K562 (cell line): Measurements from ENCODE around the gene KAT7. TPM values are rescaled to one million over a fixed set of nuclear protein-coding genes. Genes with fewer than 3 reads are reported as not detected.

Experiments used
- ATAC-seq: fragments of 200-7000 bp; cut with Tn5 transposase; 3 replicates; pipeline ENCODE4 v1.9.1; 2020; ENCODE audit warnings: moderate library complexity
- Bru-seq: library from RNA; stranded (reverse); fragments of 400-500 nt; gene quantifications from one replicate; lab custom pipeline; 2021; lab: Mats Ljungman, UMichigan
- BruChase-seq, 2 experiments: library from RNA; stranded (reverse); fragments of 400-500 nt; gene quantifications; one replicate each; lab custom pipeline; 2021; lab: Mats Ljungman, UMichigan
- BruUV-seq: library from RNA; stranded (reverse); fragments of 400-500 nt; replicated peaks from 2 replicates; lab custom pipeline; 2021; lab: Mats Ljungman, UMichigan
- CTCF ChIA-PET: fragments of 300-600 bp; formaldehyde crosslinking; extraction: SDS; loops from one replicate; lab custom pipeline; 2021; ENCODE audit warnings: low intra/inter-chr PET ratio; lab: Yijun Ruan, JAX
- POLR2A ChIA-PET: fragments of 300-600, 350-650 bp; sonication (Branson Sonifier 250); formaldehyde crosslinking; extraction: SDS; loops from one replicate; lab custom pipeline; 2021; ENCODE audit warnings: antibody characterized with exemption, inconsistent platforms; lab: Yijun Ruan, JAX
- DNase-seq, 4 experiments: peaks; one replicate each; pipeline versions ENCODE4 v3.0.0 to v3.0.0-alpha.2; 2011 to 2018; ENCODE audit warnings: low spot score in 3 of 4, mixed read lengths in 3 of 4; ENCODE audit errors: extremely low read depth in 1 of 4
- FAIRE-seq: peaks from 2 replicates; lab custom pipeline; 2011; peaks lifted over from hg19 to GRCh38; lab: Jason Lieb, UNC
- H2AFZ ChIP-seq: 2 replicates; pipeline ENCODE4 v1.6.0; 2011; ENCODE audit warnings: low read depth, low read length, control low read depth, inconsistent platforms
- H3K27ac ChIP-seq: fragments of 200-600 bp; 3 replicates; pipeline ENCODE4 v1.8.0; 2011; ENCODE audit warnings: low read depth, mild to moderate bottlenecking, control low read depth, inconsistent platforms, low read length, moderate library complexity, mixed read lengths; ENCODE audit errors: extremely low read depth
- H3K27me3 ChIP-seq, 2 experiments: fragments of 300-600 bp in 1 of 2; 2 replicates in 1 of 2; 3 replicates in 1 of 2; pipeline versions ENCODE4 v1.6.0 to v1.8.0; 2011; ENCODE audit warnings: inconsistent platforms in 2 of 2, low read length in 2 of 2, mild to moderate bottlenecking in 1 of 2, mixed read lengths in 1 of 2, moderate library complexity in 1 of 2; ENCODE audit not compliant: control insufficient read depth in 2 of 2, insufficient read depth in 2 of 2
- H3K36me3 ChIP-seq: fragments of 300-600 bp; 3 replicates; pipeline ENCODE4 v1.8.0; 2011; ENCODE audit warnings: mild to moderate bottlenecking, low read length, inconsistent platforms; ENCODE audit not compliant: control insufficient read depth, insufficient read depth
- H3K4me1 ChIP-seq, 2 experiments: fragments of 200-600 bp in 1 of 2; replicated peaks in 1 of 2; 2 replicates in 1 of 2; 3 replicates in 1 of 2; pipeline versions ENCODE4 v1.5.1 to v1.8.0; 2011; ENCODE audit warnings: inconsistent platforms in 2 of 2, low read length in 2 of 2, mild to moderate bottlenecking in 1 of 2, mixed read lengths in 1 of 2, moderate library complexity in 1 of 2; ENCODE audit not compliant: control insufficient read depth in 2 of 2, insufficient read depth in 2 of 2
- H3K4me2 ChIP-seq: 2 replicates; pipeline ENCODE4 v1.6.1; 2011; ENCODE audit warnings: low read length, control low read depth, inconsistent platforms, mixed read lengths; ENCODE audit not compliant: insufficient read depth
- H3K4me3 ChIP-seq: fragments of 200-600 bp; sonication (generic), shearing (Covaris generic); 2 replicates; pipeline ENCODE4 v1.5.1; 2016; ENCODE audit warnings: control low read depth, inconsistent platforms
- H3K79me2 ChIP-seq: fragments of 200-600 bp; 3 replicates; pipeline ENCODE4 v1.8.0; 2011; ENCODE audit warnings: low read length, inconsistent platforms; ENCODE audit not compliant: control insufficient read depth, insufficient read depth
- H3K9ac ChIP-seq, 2 experiments: 2 replicates each; pipeline versions ENCODE4 v1.6.0 to v1.6.1; 2011; ENCODE audit warnings: low read depth in 2 of 2, low read length in 2 of 2, control low read depth in 1 of 2, inconsistent platforms in 1 of 2, mild to moderate bottlenecking in 1 of 2, mixed read lengths in 1 of 2; ENCODE audit not compliant: insufficient read depth in 1 of 2
- H3K9me1 ChIP-seq: one replicate; pipeline ENCODE4 v1.6.0; 2011; ENCODE audit warnings: inconsistent platforms, mild to moderate bottlenecking, low read length, moderate library complexity; ENCODE audit not compliant: control insufficient read depth, insufficient read depth
- H3K9me3 ChIP-seq: replicated peaks from 2 replicates; pipeline ENCODE4 v1.5.1; 2011; ENCODE audit warnings: low read depth, low read length, inconsistent platforms; ENCODE audit not compliant: control insufficient read depth, insufficient read depth
- H4K20me1 ChIP-seq: replicated peaks from 2 replicates; pipeline ENCODE4 v1.6.1; 2011; ENCODE audit warnings: low read length, inconsistent platforms, mixed read lengths; ENCODE audit not compliant: control insufficient read depth, insufficient read depth
- CSDE1 ChIP-seq, 2 experiments: fragments of 450-650 bp; IDR thresholded peaks; 2 replicates each; pipeline ENCODE4 v1.6.1; 2016; ENCODE audit warnings: mild to moderate bottlenecking in 1 of 2
- GABPA ChIP-seq: fragments of 200-800 bp; sonication (Bioruptor generic); conservative IDR thresholded peaks from 2 replicates; pipeline ENCODE4 v1.6.1; 2016; ENCODE audit warnings: low read depth, missing genetic modification characterization, missing compliant biosample characterization
- IFI16 ChIP-seq: fragments of 250-450 bp; sonication (Bioruptor Pico); IDR thresholded peaks from 2 replicates; pipeline ENCODE4 v2.1.2; 2022; ENCODE audit warnings: mild to moderate bottlenecking, inconsistent platforms
- MBD2 ChIP-seq: sonication (generic); IDR thresholded peaks from 2 replicates; pipeline ENCODE4 v1.6.1; 2016; ENCODE audit warnings: low read depth, borderline replicate concordance
- MTA2 ChIP-seq: fragments of 450-650 bp; IDR thresholded peaks from 2 replicates; pipeline ENCODE4 v1.6.1; 2016; ENCODE audit warnings: low read depth
- NFRKB ChIP-seq: fragments of 450-650 bp; IDR thresholded peaks from 2 replicates; pipeline ENCODE4 v1.6.1; 2016; ENCODE audit warnings: low read depth
- SMARCA4 ChIP-seq: fragments of 450-650 bp; IDR thresholded peaks from 2 replicates; pipeline ENCODE4 v1.6.1; 2016
- XRCC5 ChIP-seq: fragments of 200-400 bp; formaldehyde crosslinking; IDR thresholded peaks from 2 replicates; pipeline ENCODE4 v1.6.1; 2017; ENCODE audit warnings: low read depth, mild to moderate bottlenecking, low read length
- ZNF511 ChIP-seq: sonication (generic); formaldehyde crosslinking; IDR thresholded peaks from 2 replicates; pipeline ENCODE4 v1.8.0; 2022; ENCODE audit warnings: mild to moderate bottlenecking, missing genetic modification reagents
- WGBS: fragments of 100-300 bp; shearing (Covaris generic); methylation state at CpG from one replicate; pipeline ENCODE4 v1.1.6; 2016; ENCODE audit warnings: low coverage, mixed read lengths; ENCODE audit not compliant: insufficient coverage; ENCODE audit errors: missing lambda C conversion rate; 5-methylcytosine and 5-hydroxymethylcytosine counted together
- in situ Hi-C: fragments of 300-500 bp; cut with MboI; formaldehyde crosslinking; loops from 4 replicates; pipeline ENCODE4 v1.15.0; 2018; ENCODE audit warnings: inconsistent platforms, mixed read lengths
- intact Hi-C: fragments of 100-400 bp; cut with micrococcal nuclease; formaldehyde crosslinking; loops from 2 replicates; pipeline ENCODE4 v1.14.2; 2022
- long read RNA-seq, 3 experiments: library from polyadenylated mRNA in 2 of 3; library from RNA in 1 of 3; unstranded in 2 of 3; stranded (forward) in 1 of 3; transcript quantifications; one replicate each; pipeline ENCODE4 v2.0.0, GENCODE V29; 2019 to 2022
- polyA minus RNA-seq, 3 experiments: library from RNA; depleted of rRNA, polyadenylated mRNA; stranded (reverse); fragments of >200 nt; gene quantifications; 2 replicates each; pipeline ENCODE4 v1.2.3, GENCODE V29; 2011
- polyA plus RNA-seq, 8 experiments: library from polyadenylated mRNA; depleted of rRNA in 4 of 8; stranded (reverse) in 5 of 8; unstranded in 3 of 8; fragments of >200 nt; fragmentation: Nextera tagmentation in 2 of 8; fragmentation: Illumina TruSeq in 1 of 8; extraction: Ambion mirVana in 2 of 8; extraction: Trizol in 1 of 8; gene quantifications; 2 replicates each; pipeline versions ENCODE4 v1.2.1 to v1.2.3, GENCODE V29; 2011 to 2014; ENCODE audit warnings: inconsistent platforms in 1 of 8, missing spikeins in 1 of 8
- total RNA-seq, 7 experiments: library from RNA; depleted of rRNA in 6 of 7; stranded (reverse); fragments of >200 nt in 6 of 7; fragmentation: Illumina TruSeq in 2 of 7; extraction: Trizol in 2 of 7; gene quantifications; 2 replicates each; pipeline versions ENCODE4 v1.2.1 to v1.2.3, GENCODE V29; 2011 to 2021; ENCODE audit warnings: low replicate concordance in 1 of 7
- TF ChIP-seq, protein P1 (sequence below): fragments of 250-450 bp; sonication (Bioruptor Pico); IDR thresholded peaks from 2 replicates; pipeline ENCODE4 v1.8.0; 2021; ENCODE audit warnings: mild to moderate bottlenecking, moderate library complexity
- TF ChIP-seq, protein P2 (sequence below): fragments of 450-650 bp; formaldehyde crosslinking; IDR thresholded peaks from 2 replicates; pipeline ENCODE4 v1.4.0; 2022; ENCODE audit warnings: missing genetic modification characterization

KAT7 gene
- 98.7 and 143 TPM in 2 replicates for total RNA-seq (2011; cell fraction: chromatin; rRNA removed; ENCODE audit: low replicate concordance)
- 42.4 and 42.8 TPM in 2 replicates for total RNA-seq (2011; cell fraction: nucleolus; rRNA removed)
- 98.0 and 135 TPM in 2 replicates for total RNA-seq (2011; cell fraction: nucleoplasm; rRNA removed)
- total RNA-seq (2014; rRNA removed) (26.6 and 34.8 TPM in 2 replicates), total RNA-seq (2014; rRNA removed; fragmentation: Illumina TruSeq; extraction: Trizol) (37.7 and 42.2 TPM in 2 replicates), total RNA-seq (2015; rRNA removed; fragmentation: Illumina TruSeq; extraction: Trizol) (35.6 and 36.1 TPM in 2 replicates), total RNA-seq (2021) (52.8 and 57.3 TPM in 2 replicates), polyA plus RNA-seq (2011; rRNA removed) (20.6 and 39.3 TPM in 2 replicates), polyA plus RNA-seq (2014; fragmentation: Illumina TruSeq; extraction: Trizol) (36.1 and 39.1 TPM in 2 replicates), polyA plus RNA-seq (2014; fragmentation: Nextera tagmentation; extraction: Ambion mirVana) (10 to 100 TPM; 10.8 to 10.9 TPM), polyA plus RNA-seq (2014; rRNA removed) (18.3 and 20.5 TPM in 2 replicates), polyA minus RNA-seq (2011; rRNA and poly(A)+ RNA removed) (52.7 and 64.3 TPM in 2 replicates), Bru-seq, nascent RNA (percentile 88 among the genes with signal in this experiment), BruChase-seq, experiment 1, labeled RNA remaining after a 2-hour chase (percentile 89 among the genes with signal in this experiment), BruChase-seq, experiment 2, labeled RNA remaining after a 6-hour chase (percentile 88 among the genes with signal in this experiment)
- 14.3 and 28.7 TPM in 2 replicates for polyA plus RNA-seq (2011; cell fraction: cytosol; rRNA removed)
- polyA plus RNA-seq (2011; cell fraction: nucleus; rRNA removed): 53.9 and 59.1 TPM in 2 replicates
- 24.3 and 34.3 TPM in 2 replicates for polyA plus RNA-seq (2012)
- polyA minus RNA-seq (2011; cell fraction: cytosol; rRNA and poly(A)+ RNA removed): 34.6 and 39.4 TPM in 2 replicates
- polyA minus RNA-seq (2011; cell fraction: nucleus; rRNA and poly(A)+ RNA removed): 31.5 and 52.3 TPM in 2 replicates
- long read RNA-seq, experiment 1, full-length matches to known transcripts: 80 of 117 reads
- long read RNA-seq, experiment 1, partial matches to known transcripts: 32 of 117 reads
- long read RNA-seq, experiment 1, other reads (novel, unspliced or antisense): 5 of 117 reads
- long read RNA-seq, experiment 2, full-length matches to known transcripts: 19 of 54 reads
- long read RNA-seq, experiment 2, partial matches to known transcripts: 5 of 54 reads
- long read RNA-seq, experiment 2, other reads (novel, unspliced or antisense): 30 of 54 reads
- long read RNA-seq, experiment 3, full-length matches to known transcripts: 12 of 18 reads
- long read RNA-seq, experiment 3, partial matches to known transcripts: 4 of 18 reads
- long read RNA-seq, experiment 3, other reads (novel, unspliced or antisense): 2 of 18 reads

DNA sequence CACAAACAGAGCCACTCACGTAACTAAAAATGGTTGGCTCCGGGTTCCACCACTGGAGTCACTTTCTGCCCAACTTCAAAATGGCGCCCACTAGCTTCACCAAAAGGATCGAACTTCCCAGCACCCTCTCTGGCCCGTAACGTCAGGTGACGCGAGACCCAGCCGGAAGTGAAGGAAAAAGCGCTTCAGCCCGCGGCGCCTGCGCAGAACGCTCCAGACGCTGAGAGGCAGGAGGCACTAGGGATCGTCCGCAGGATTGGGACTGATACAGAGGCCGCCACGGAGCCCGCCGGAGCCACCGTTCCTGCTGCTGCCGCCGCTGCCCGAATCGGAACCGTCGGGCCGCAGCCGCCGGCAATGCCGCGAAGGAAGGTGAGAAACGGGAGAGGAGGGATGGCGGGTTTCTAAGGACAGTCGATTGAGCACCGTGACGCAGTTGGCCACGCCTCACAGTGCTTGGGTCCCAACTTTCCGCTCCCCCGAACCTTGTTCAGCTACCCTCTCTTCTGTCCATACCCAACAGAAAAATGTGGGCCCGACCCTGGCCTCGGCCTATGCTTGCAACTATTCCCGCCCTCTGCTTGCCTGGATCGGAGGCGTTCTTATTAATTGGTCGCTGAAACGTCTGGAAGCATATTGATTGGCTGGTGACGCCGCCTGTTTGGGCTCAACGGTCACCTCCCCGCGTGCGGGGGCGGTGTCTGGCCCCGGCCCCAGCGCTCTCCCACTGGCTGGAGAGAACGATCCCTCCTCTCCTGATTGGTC, at the start of gene KAT7:
Gene KAT7 (plus strand): TSS at position 204 of the 765 bp plus-strand sequence. CDS start 154 bp downstream, at position 358.
- ChIA-PET CTCF (no interaction called here), POLR2A (interaction anchor here (0.5 to 3.3 kb wide), 18 partner anchors 9 to 1222 kb away, joined by 3 to 18 read pairs (median 4); partner anchors contain the start of genes FAM117A and SLC35B1)
- TF ChIP-seq SMARCA4 (no peak), MTA2 (no peak), GABPA (tag) (peak; percentile 94), IFI16 (CRISPR knock-in tag) (0 out of 2 replicates have a peak, but pooled peaks have one; percentile 36), CSDE1 (IDR thresholded peaks at IDR 0.05) (peak in 1 of 2 experiments; percentile 98; a peak in 3 of 4 replicates), ZNF511 (CRISPR knock-in tag) (peak; percentile 84; the same call in 1 of the 2 replicates), MBD2 (peak; percentile 100), NFRKB (peak; percentile 98), XRCC5 (peak; percentile 80; the same call in 1 of the 2 replicates)
- TF ChIP-seq, protein P1, sequence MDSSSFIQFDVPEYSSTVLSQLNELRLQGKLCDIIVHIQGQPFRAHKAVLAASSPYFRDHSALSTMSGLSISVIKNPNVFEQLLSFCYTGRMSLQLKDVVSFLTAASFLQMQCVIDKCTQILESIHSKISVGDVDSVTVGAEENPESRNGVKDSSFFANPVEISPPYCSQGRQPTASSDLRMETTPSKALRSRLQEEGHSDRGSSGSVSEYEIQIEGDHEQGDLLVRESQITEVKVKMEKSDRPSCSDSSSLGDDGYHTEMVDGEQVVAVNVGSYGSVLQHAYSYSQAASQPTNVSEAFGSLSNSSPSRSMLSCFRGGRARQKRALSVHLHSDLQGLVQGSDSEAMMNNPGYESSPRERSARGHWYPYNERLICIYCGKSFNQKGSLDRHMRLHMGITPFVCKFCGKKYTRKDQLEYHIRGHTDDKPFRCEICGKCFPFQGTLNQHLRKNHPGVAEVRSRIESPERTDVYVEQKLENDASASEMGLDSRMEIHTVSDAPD (CRISPR knock-in tag): no peak
- TF ChIP-seq, protein P2, sequence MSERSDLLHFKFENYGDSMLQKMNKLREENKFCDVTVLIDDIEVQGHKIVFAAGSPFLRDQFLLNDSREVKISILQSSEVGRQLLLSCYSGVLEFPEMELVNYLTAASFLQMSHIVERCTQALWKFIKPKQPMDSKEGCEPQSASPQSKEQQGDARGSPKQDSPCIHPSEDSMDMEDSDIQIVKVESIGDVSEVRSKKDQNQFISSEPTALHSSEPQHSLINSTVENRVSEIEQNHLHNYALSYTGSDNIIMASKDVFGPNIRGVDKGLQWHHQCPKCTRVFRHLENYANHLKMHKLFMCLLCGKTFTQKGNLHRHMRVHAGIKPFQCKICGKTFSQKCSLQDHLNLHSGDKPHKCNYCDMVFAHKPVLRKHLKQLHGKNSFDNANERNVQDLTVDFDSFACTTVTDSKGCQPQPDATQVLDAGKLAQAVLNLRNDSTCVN (CRISPR knock-in tag): peak; percentile 15

More for the DNA sequence above, at the start of gene KAT7:
- BruUV-seq: no TSS peak
- Histone ChIP-seq H3K79me2 (peaks cover 57% of the 10 kb centered on the region), H3K27me3 (no peaks in the 10 kb centered on the region), H3K36me3 (peaks cover 42% of the 10 kb centered on the region), H3K9ac (peak within 1 kb of the TSS; percentile 94 to 100), H3K4me1 (peaks cover 10 to 17% of the 10 kb centered on the region in 2 experiments), H4K20me1 (peaks cover 9% of the 10 kb centered on the region), H3K27ac (peak within 1 kb of the TSS; percentile 100), H3K9me1 (no peaks in the 10 kb centered on the region), H3K4me2 (peak within 1 kb of the TSS; percentile 100), H3K9me3 (no peaks in the 10 kb centered on the region), H2AFZ (peak within 1 kb of the TSS; percentile 94), H3K4me3 (peak within 1 kb of the TSS; percentile 95)
- in situ Hi-C loops (loop anchor here (5.0 kb wide), 1 partner anchor 81 kb away; the partner anchor contains the start of gene SLC35B1), intact Hi-C loops (no loop called here)
- DNase-seq (peak; percentile 98 to 99 (median 98)), ATAC-seq (peak; percentile 97), FAIRE-seq (no peak)
- WGBS: 1% methylated on average over 56 of the region's 59 CpGs
